M059J (cell line): ENCODE measurements around the gene FAM171A2. TPM values are rescaled to one million over a fixed set of nuclear protein-coding genes. Genes with fewer than 3 reads are reported as not detected.
"Not testable (repeated sequence)": the region's sequence is repeated elsewhere in the genome, so short reads cannot be mapped to it uniquely, and the experiment has no call there.

Experiments used
- DNase-seq: peaks from one replicate; pipeline ENCODE4 v3.0.0-alpha.2; 2012; ENCODE audit warnings: low read depth
- total RNA-seq: library from RNA; depleted of rRNA; stranded (reverse); fragments of >200 nt; shearing (Covaris generic); gene quantifications from 2 replicates; pipeline ENCODE4 v1.2.3, GENCODE V29; 2014

FAM171A2 gene
- total RNA-seq, 1 experiment from 2014 or later = 5.2 TPM

DNA sequence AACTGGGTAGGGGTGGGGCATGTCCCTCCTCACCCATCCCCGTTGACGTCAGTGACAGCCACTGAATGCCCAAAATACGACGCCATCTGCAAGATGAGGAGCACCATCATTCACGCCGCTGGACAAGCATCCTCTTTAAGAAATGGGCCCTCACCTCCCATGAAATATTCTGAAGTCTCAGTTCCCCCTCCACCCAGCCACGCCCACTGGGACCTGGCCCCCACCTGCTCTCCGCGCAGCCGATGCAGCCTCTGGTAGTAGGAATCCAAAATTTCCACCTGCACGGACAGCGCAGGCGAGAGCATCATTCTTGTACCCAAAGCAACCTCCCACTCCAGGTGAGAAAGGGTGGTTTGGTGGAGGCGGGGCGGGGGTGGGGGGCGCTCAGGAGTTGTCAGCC is 20.2 kb upstream of the FAM171A2 start:
- no peak for DNase-seq

- DNase-seq = no peak
These were observed 19.7 kb upstream of the FAM171A2 start for GRCh38 chr17:44383363-44383762.

- DNase-seq = no peak
These were observed 19.3 kb upstream of the FAM171A2 start for GRCh38 chr17:44382917-44383316.

DNA sequence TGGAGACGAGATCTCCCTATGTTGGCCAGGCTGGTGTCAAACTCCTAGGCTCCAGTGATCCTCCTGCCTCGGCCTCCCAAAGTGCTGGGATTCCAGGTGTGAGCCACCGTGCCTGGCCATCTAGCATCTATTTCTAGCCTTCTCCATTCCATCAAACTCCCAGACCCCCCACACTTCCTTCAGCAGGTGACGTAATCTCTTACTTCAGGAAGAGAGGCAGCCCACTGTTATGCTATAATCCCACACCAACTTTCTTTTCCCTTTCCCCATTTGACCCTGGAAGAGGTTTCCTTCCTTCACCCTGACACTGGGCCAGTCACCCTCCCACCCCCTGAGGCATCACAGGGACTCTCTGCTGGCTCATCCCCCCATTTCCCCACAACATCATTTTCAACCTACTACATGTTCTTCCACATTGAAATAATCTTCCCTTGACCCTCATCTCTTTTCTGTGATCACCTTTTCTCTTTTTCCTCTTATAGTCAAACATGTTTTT is 18.2 kb upstream of the FAM171A2 start:
- no peak for DNase-seq

GRCh38 chr17:44380767-44381166 is 17.1 kb upstream of the FAM171A2 start:
- DNase-seq = no peak

DNA sequence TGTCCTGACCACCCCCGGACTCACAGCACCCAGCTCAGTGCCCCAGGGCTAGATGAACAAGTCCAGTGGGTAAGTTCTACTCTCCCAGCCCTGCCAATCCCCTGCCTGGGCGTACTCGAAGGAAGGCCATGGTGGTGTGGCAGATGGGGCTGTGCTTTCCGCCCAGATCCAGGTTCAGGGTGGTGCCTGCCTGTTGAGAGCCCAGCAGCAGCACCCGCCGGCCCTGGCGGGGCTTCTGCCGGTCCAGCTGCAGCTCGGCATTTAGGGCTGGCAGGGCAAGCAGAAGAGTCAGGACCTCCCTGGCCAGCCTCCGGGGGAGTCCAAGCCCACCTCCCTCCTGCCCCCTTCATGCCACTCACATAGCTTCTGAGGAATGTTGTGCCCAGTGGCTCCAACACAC is 16.2 kb upstream of the FAM171A2 start:
- DNase-seq = no peak

DNA sequence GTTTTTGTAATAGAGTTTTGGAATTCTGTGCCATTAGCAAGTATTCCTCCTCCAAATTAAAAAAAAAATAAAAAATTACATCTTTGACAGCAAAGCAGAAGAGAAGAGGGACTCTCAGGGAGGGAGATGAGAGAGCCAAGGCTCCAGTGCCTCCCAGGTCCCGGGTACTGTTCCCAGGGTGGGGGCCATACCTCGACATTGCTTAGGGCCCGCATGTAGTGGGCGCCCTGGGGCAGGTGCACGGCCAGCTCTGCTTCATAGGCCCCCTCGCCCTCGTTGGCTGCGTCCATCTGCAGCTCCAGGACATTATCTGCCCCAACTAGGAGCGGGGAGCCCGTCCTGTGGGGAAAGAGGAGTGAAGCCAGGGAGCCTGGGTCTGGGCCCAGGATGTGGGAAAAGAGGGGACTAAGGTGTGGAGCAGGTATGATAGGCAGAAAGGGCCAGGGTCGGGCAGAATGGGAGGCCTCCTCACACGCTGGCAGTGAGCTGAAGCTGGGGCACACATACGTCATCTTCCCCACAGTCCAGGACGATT is 14.6 kb upstream of the FAM171A2 start:
- DNase-seq = no peak

DNA sequence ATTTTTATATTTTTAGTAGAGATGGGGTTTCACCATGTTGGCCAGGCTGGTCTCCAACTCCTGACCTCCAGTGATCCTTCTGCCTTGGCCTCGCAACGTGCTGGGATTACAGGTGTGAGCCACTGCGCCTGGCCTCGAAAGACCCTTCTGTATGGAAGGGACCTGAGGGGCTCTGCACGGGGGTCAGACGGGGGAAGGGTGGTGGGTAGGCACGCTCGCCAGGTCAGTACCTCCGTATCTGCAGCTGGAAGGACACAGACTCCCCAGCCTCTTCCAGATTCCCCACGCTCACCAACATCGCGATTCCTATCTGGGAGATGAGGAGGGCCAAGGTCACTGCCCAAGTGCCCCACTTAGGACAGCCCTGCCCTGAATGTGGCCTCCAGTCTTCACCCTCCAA is 13.1 kb upstream of the FAM171A2 start:
- DNase-seq = no peak

GRCh38 chr17:44376124-44376523 is 12.5 kb upstream of the FAM171A2 start:
- no peak for DNase-seq

GRCh38 chr17:44375196-44376017 is 11.8 kb upstream of the FAM171A2 start:
- no peak for DNase-seq

GRCh38 chr17:44374306-44375195 is 10.9 kb upstream of the FAM171A2 start:
- no peak for DNase-seq

DNA sequence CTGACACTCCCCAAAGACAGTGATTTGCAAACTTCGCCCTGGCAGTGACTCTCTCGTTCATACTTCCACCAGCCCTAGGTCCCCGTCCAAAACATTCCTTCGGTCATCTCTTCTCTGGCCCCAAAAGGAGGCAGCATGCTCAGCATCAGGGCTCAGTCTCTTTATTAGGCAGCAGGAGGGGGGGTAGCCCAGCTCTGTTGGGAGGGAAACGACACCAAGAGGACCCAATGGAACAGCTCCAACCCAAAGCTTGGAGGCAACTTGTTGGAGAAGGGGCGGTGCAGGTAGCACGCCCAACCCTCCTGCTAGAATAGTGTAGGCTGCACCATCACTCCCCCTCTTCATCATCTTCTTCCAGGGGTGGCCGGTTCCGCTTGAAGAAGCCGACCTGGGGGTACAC is 8.4 kb upstream of the FAM171A2 start:
- no peak for DNase-seq

DNA sequence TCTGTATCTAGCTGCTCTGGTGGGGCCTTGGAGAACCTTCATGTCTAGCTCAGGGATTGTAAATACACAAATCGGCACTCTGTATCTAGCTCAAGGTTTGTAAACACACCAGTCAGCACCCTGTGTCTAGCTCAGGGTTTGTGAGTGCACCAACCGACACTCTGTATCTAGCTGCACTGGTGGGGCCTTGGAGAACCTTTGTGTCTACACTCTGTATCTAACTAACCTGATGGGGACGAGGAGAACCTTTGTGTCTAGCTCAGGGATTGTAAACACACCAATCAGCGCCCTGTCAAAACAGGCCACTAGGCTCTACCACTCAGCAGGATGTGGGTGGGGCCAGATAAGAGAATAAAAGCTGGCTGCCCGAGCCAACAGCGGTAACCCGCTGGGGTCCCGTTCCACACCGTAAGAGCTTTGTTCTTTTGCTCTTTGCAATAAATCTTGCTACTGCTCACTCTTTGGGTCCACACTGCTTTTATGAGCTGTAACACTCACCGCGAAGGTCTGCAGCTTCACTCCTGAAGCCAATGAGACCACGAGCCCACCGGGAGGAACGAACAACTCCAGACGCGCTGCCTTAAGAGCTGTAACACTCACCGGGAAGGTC is 5.9 kb upstream of the FAM171A2 start:
- not testable (repeated sequence) for DNase-seq

DNA sequence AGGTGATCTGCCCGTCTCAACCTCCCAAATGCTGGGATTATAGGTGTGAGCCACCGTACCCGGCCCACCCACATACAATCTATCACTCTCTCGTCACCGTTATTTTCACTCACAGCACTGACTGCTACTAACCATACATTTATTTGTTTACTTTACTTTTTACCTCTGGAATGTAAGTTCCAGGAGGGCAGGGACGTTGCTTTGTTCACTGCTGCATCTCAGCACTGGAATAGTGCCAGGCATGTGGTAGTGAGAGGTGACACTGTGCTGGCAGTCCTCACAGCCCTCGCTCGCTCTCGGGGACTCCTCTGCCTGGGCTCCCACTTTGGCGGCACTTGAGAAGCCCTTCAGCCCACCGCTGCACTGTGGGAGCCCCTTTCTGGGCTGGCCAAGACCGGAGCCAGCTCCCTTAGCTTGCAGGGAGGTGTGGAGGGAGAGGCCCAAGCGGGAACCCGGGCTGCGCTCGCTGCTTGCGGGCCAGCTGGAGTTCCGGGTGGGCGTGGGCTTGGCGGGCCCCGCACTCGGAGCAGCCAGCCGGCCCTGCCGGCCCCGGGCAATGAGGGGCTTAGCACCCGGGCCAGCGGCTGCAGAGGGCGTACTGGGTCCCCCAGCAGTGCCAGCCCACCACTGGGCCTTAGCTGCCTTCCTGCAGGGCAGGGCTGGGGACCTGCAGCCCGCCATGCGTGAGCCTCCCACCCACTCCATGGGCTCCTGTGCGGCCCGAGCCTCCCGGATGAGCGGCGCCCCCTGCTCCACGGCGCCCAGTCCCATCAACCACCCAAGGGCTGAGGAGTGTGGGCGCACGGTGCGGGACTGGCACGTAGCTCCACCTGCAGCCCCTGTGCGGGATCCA is 5.0 kb upstream of the FAM171A2 start:
- not testable (repeated sequence) for DNase-seq

- no peak for DNase-seq
These were observed 3.8 kb upstream of the FAM171A2 start for GRCh38 chr17:44367231-44367979.

DNA sequence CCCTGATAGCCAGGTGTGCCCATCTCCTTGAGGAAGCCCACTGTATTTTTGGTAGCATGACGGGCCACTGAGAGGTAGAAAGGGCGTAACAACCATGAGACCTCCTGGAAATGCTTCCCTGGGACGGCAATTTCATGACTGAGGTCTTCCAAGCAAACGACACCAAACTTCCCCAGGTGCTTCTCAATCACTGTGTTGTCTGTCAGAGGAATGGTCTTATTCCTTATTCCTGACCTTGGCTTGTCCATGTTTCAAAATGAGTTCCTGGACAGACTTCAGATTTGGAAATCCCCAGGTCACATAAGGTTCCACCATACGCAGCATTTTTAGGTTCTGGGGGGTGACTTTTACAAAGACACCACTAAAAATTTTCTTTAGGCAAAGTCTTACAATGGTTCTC is 1.4 kb upstream of the FAM171A2 start:
- DNase-seq = not testable (repeated sequence)

DNA sequence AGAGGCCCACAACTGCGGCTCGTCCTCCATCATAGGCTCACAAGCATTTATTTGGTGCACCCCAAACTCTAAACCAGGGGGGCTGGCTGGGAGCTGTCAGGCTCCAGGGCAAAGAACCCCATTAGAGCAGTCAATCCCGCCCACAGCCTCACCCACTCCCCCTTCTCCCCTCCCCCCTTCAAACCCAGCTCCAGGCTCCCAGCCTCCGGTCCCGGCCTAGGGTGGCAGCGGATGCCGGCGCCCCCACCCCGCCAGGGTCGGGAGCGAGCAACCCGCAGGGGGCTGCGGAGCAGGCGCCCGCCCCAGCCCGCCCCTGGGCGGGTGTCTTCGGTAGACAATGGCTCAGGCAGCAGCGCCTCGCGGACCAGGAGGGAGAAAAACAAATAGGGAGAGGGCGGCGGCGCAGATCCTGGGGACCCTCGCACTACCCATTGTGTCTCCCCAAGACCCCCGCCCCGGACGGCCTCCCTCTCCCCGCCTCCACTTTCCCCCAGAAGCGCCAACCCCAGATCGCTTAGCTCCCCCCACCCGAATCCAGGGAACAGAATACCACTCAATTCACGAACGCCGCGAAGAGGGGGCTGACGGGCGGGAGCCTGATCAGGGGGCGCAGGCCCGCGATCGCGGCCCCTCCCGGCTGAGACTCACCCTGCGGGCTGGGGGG is 572 bp downstream of the FAM171A2 start:
- no peak for DNase-seq

- DNase-seq = no peak
These were observed 1.1 kb downstream of the FAM171A2 start for GRCh38 chr17:44362459-44362948.
